H1 (cell line): ENCODE data around the gene SMIM29. TPM values are rescaled to one million over a fixed set of nuclear protein-coding genes. Genes with fewer than 3 reads are reported as not detected.

Experiments used
- CTCF ChIA-PET: fragments of 300-600 bp; sonication (Branson Sonifier 250); formaldehyde crosslinking; loops from one replicate; lab custom pipeline; 2021; ENCODE audit not compliant: partially characterized antibody; lab: Charles Lee
- POLR2A ChIA-PET: fragments of 300-600 bp; sonication (Branson Sonifier 250); formaldehyde crosslinking; loops from one replicate; lab custom pipeline; 2021; ENCODE audit warnings: inconsistent platforms; ENCODE audit not compliant: partially characterized antibody; lab: Charles Lee
- DNase-seq, 2 experiments: peaks; one replicate each; pipeline versions ENCODE4 v3.0.0 to v3.0.0-alpha.2; 2010 to 2022; ENCODE audit warnings: low spot score in 2 of 2, low read depth in 1 of 2, mixed read lengths in 1 of 2
- FAIRE-seq: peaks from 2 replicates; lab custom pipeline; 2011; peaks lifted over from hg19 to GRCh38; lab: Jason Lieb, UNC
- H2AFZ ChIP-seq: 2 replicates; pipeline ENCODE4 v1.8.1; 2012; ENCODE audit warnings: low read length, inconsistent platforms
- H2AK5ac ChIP-seq: 2 replicates; pipeline ENCODE4 v1.6.1; 2013; ENCODE audit warnings: low read depth, low read length
- H2BK120ac ChIP-seq: replicated peaks from 2 replicates; pipeline ENCODE3; 2013; ENCODE audit warnings: low read depth, low read length, inconsistent platforms
- H2BK12ac ChIP-seq: 2 replicates; pipeline ENCODE4 v1.6.1; 2013; ENCODE audit warnings: low read depth, low read length
- H2BK15ac ChIP-seq: 2 replicates; pipeline ENCODE4 v1.6.1; 2013; ENCODE audit warnings: low read length
- H2BK20ac ChIP-seq: 2 replicates; pipeline ENCODE4 v1.6.1; 2013; ENCODE audit warnings: low read length
- H2BK5ac ChIP-seq: 2 replicates; pipeline ENCODE4 v1.6.1; 2013; ENCODE audit warnings: low read depth, low read length
- H3K14ac ChIP-seq: 2 replicates; pipeline ENCODE4 v1.6.1; 2013; ENCODE audit warnings: inconsistent platforms; ENCODE audit not compliant: insufficient read length
- H3K18ac ChIP-seq: 2 replicates; pipeline ENCODE4 v1.6.1; 2013; ENCODE audit warnings: low read length; ENCODE audit errors: extremely low read depth
- H3K23ac ChIP-seq: 2 replicates; pipeline ENCODE4 v1.6.1; 2013; ENCODE audit warnings: inconsistent platforms; ENCODE audit not compliant: insufficient read length
- H3K23me2 ChIP-seq: 2 replicates; pipeline ENCODE4 v1.6.1; 2013; ENCODE audit warnings: low read depth, low read length
- H3K27ac ChIP-seq: 2 replicates; pipeline ENCODE4 v1.6.1; 2011; ENCODE audit warnings: low read depth, low read length, inconsistent platforms
- H3K27me3 ChIP-seq, 4 experiments: replicated peaks in 1 of 4; 1 replicate in 1 of 4; 2 replicates in 3 of 4; pipeline versions ENCODE4 v1.6.1 to v1.8.1; 2011 to 2013; ENCODE audit warnings: low read length in 3 of 4, mild to moderate bottlenecking in 3 of 4, inconsistent platforms in 2 of 4, mixed read lengths in 2 of 4, moderate library complexity in 1 of 4; ENCODE audit not compliant: control insufficient read depth in 3 of 4, insufficient read depth in 3 of 4; ENCODE audit errors: extremely low read depth in 1 of 4
- H3K36me3 ChIP-seq, 4 experiments: 2 replicates each; pipeline versions ENCODE4 v1.6.1 to v1.8.1; 2011 to 2013; ENCODE audit warnings: mild to moderate bottlenecking in 4 of 4, low read length in 3 of 4, moderate library complexity in 2 of 4, control low read depth in 1 of 4, inconsistent platforms in 1 of 4; ENCODE audit not compliant: insufficient read depth in 4 of 4, control insufficient read depth in 2 of 4
- H3K4ac ChIP-seq: replicated peaks from 2 replicates; pipeline ENCODE3; 2013; ENCODE audit warnings: low read length, low read depth, mixed read lengths, inconsistent platforms; ENCODE audit not compliant: insufficient read length
- H3K4me1 ChIP-seq, 4 experiments: replicated peaks in 1 of 4; 1 replicate in 1 of 4; 2 replicates in 3 of 4; pipeline versions ENCODE4 v1.6.1 to v1.8.1; 2011 to 2013; ENCODE audit warnings: low read length in 3 of 4, inconsistent platforms in 2 of 4, mixed read lengths in 1 of 4; ENCODE audit not compliant: insufficient read depth in 4 of 4, control insufficient read depth in 3 of 4
- H3K4me2 ChIP-seq, 2 experiments: 2 replicates each; pipeline versions ENCODE4 v1.6.1 to v1.8.1; 2011 to 2013; ENCODE audit warnings: low read depth in 2 of 2, low read length in 2 of 2, control low read depth in 1 of 2, inconsistent platforms in 1 of 2, mild to moderate bottlenecking in 1 of 2; ENCODE audit not compliant: insufficient read depth in 1 of 2
- H3K4me3 ChIP-seq, 4 experiments: fragments of 200-600, 300-600 bp in 1 of 4; sonication (generic), shearing (Covaris generic), sonication (Bioruptor Twin) in 1 of 4; 2 replicates each; pipeline versions ENCODE4 v1.5.1 to v1.8.1; 2011 to 2016; ENCODE audit warnings: low read length in 4 of 4, low read depth in 3 of 4, control low read depth in 2 of 4, inconsistent platforms in 2 of 4, mild to moderate bottlenecking in 2 of 4, mixed read lengths in 1 of 4, moderate library complexity in 1 of 4; ENCODE audit not compliant: insufficient read depth in 2 of 4; ENCODE audit errors: extremely low read depth in 1 of 4
- H3K56ac ChIP-seq: replicated peaks from 2 replicates; pipeline ENCODE3; 2013; ENCODE audit warnings: low read depth, mild to moderate bottlenecking, mixed read lengths, low read length, inconsistent platforms; ENCODE audit not compliant: insufficient read length
- H3K79me1 ChIP-seq: 2 replicates; pipeline ENCODE4 v1.6.1; 2013; ENCODE audit warnings: low read depth, low read length, control low read depth
- H3K79me2 ChIP-seq, 2 experiments: 2 replicates each; pipeline versions ENCODE4 v1.6.1 to v1.8.1; 2012 to 2013; ENCODE audit warnings: low read length in 2 of 2, mild to moderate bottlenecking in 2 of 2, inconsistent platforms in 1 of 2; ENCODE audit not compliant: insufficient read depth in 2 of 2, control insufficient read depth in 1 of 2
- H3K9ac ChIP-seq, 4 experiments: replicated peaks in 1 of 4; 1 replicate in 1 of 4; 2 replicates in 3 of 4; pipeline versions ENCODE4 v1.6.1 to v1.8.1; 2011 to 2013; ENCODE audit warnings: low read depth in 3 of 4, low read length in 3 of 4, control low read depth in 2 of 4, mild to moderate bottlenecking in 2 of 4, moderate library complexity in 2 of 4, inconsistent platforms in 1 of 4; ENCODE audit errors: extremely low read depth in 1 of 4
- H3K9me3 ChIP-seq, 2 experiments: 2 replicates each; pipeline versions ENCODE4 v1.6.1 to v1.8.1; 2012 to 2013; ENCODE audit warnings: mild to moderate bottlenecking in 2 of 2, moderate library complexity in 2 of 2, control low read depth in 1 of 2, inconsistent platforms in 1 of 2, low read depth in 1 of 2, low read length in 1 of 2, mixed read lengths in 1 of 2; ENCODE audit not compliant: insufficient read depth in 2 of 2
- H4K20me1 ChIP-seq, 2 experiments: replicated peaks in 1 of 2; 2 replicates each; pipeline versions ENCODE3 to v1.8.1; 2011 to 2013; ENCODE audit warnings: inconsistent platforms in 2 of 2, low read length in 2 of 2, mild to moderate bottlenecking in 1 of 2; ENCODE audit not compliant: insufficient read depth in 2 of 2, control insufficient read depth in 1 of 2
- H4K5ac ChIP-seq: 2 replicates; pipeline ENCODE4 v1.6.1; 2013; ENCODE audit warnings: low read length, low read depth, mixed read lengths, inconsistent platforms; ENCODE audit not compliant: insufficient read length
- H4K8ac ChIP-seq: 2 replicates; pipeline ENCODE4 v1.8.0; 2013; ENCODE audit warnings: mild to moderate bottlenecking, moderate library complexity, low read length, inconsistent platforms; ENCODE audit not compliant: insufficient read depth; ENCODE audit errors: extremely low read depth
- H4K91ac ChIP-seq: replicated peaks from 2 replicates; pipeline ENCODE3; 2013; ENCODE audit warnings: low read length, mixed read lengths, inconsistent platforms; ENCODE audit not compliant: insufficient read length
- BACH1 ChIP-seq: IDR thresholded peaks from 2 replicates; pipeline ENCODE4 v1.6.1; 2012; ENCODE audit warnings: low read length, improper control_type of control experiment
- BRCA1 ChIP-seq: IDR thresholded peaks from 2 replicates; pipeline ENCODE4 v1.6.1; 2012; ENCODE audit warnings: low read depth, low read length, improper control_type of control experiment
- EP300 ChIP-seq, 2 experiments: IDR thresholded peaks; 1 replicate in 1 of 2; 2 replicates in 1 of 2; pipeline ENCODE4 v1.6.1; 2011 to 2012; ENCODE audit warnings: low read depth in 2 of 2, low read length in 2 of 2, mild to moderate bottlenecking in 2 of 2, borderline replicate concordance in 1 of 2, inconsistent platforms in 1 of 2, moderate library complexity in 1 of 2
- FOSL1 ChIP-seq: IDR thresholded peaks from 2 replicates; pipeline ENCODE4 v1.6.1; 2011; ENCODE audit warnings: mild to moderate bottlenecking, low read depth, low read length, moderate library complexity; ENCODE audit not compliant: insufficient read depth
- HDAC6 ChIP-seq: IDR thresholded peaks from one replicate; pipeline ENCODE4 v1.7.1; 2012; ENCODE audit warnings: low read depth, mild to moderate bottlenecking, inconsistent platforms, low read length, moderate library complexity
- RAD21 ChIP-seq, 2 experiments: IDR thresholded peaks in 1 of 2; conservative IDR thresholded peaks in 1 of 2; 2 replicates each; pipeline ENCODE4 v1.6.1; 2011; ENCODE audit warnings: low read depth in 2 of 2, low read length in 2 of 2, improper control_type of control experiment in 1 of 2, inconsistent platforms in 1 of 2, mild to moderate bottlenecking in 1 of 2, moderate library complexity in 1 of 2
- SAP30 ChIP-seq: fragments of 300-600 bp; sonication (generic); IDR thresholded peaks from 2 replicates; pipeline ENCODE4 v1.7.1; 2012; ENCODE audit warnings: low read length, moderate library complexity, mild to moderate bottlenecking, inconsistent platforms; ENCODE audit not compliant: insufficient read depth, insufficient replicate concordance
- SIN3A ChIP-seq, 2 experiments: IDR thresholded peaks in 1 of 2; conservative IDR thresholded peaks in 1 of 2; 2 replicates each; pipeline ENCODE4 v1.6.1; 2011 to 2012; ENCODE audit warnings: low read length in 2 of 2, improper control_type of control experiment in 1 of 2, low read depth in 1 of 2, mild to moderate bottlenecking in 1 of 2
- SP2 ChIP-seq: IDR thresholded peaks from 2 replicates; pipeline ENCODE4 v1.6.1; 2012; ENCODE audit warnings: mild to moderate bottlenecking, low read length, inconsistent platforms
- TAF7 ChIP-seq: optimal IDR thresholded peaks from 2 replicates; pipeline ENCODE3; 2011; ENCODE audit warnings: low read depth, mild to moderate bottlenecking, inconsistent platforms, low read length, moderate library complexity, borderline replicate concordance
- TBP ChIP-seq: IDR thresholded peaks from 2 replicates; pipeline ENCODE4 v1.6.1; 2011; ENCODE audit warnings: low read depth, low read length, improper control_type of control experiment
- USF2 ChIP-seq: IDR thresholded peaks from 2 replicates; pipeline ENCODE4 v1.6.1; 2011; ENCODE audit warnings: low read length, improper control_type of control experiment
- WGBS, 2 experiments: shearing (Covaris generic) in 1 of 2; methylation state at CpG; one replicate each; pipeline versions ENCODE4 v1.1.6 to v1.1.7; 2013 to 2015; ENCODE audit warnings: low lambda C conversion rate in 2 of 2, mixed read lengths in 2 of 2, inconsistent platforms in 1 of 2, low coverage in 1 of 2, missing lambda C conversion rate in 1 of 2; ENCODE audit not compliant: insufficient replicate concordance in 2 of 2, insufficient coverage in 1 of 2, insufficient read length in 1 of 2; ENCODE audit errors: extremely low coverage in 1 of 2, missing lambda C conversion rate in 1 of 2; 5-methylcytosine and 5-hydroxymethylcytosine counted together
- polyA plus RNA-seq, 7 experiments: library from polyadenylated mRNA; depleted of rRNA in 3 of 7; stranded (reverse) in 5 of 7; unstranded in 2 of 7; fragments of >200 nt in 5 of 7; fragments of 200-250 nt in 2 of 7; gene quantifications; 1 replicate in 5 of 7; 2 replicates in 1 of 7; 4 replicates in 1 of 7; pipeline versions ENCODE4 v1.2.1 to v1.2.3, GENCODE V29; 2011 to 2013; ENCODE audit warnings: missing spikeins in 2 of 7, mixed read lengths in 2 of 7
- total RNA-seq: library from RNA; stranded (reverse); fragmentation: NEBNext Ultra II Directional; extraction: Animal tissue kit (Norgen Biotek cat#: 25700); gene quantifications from 2 replicates; pipeline ENCODE4 v1.2.1, GENCODE V29; 2021

SMIM29 gene
- total and polyA plus RNA-seq, 2 of the 8 experiments (the other 6 are each of a cell fraction or from before 2014, with no cell fraction given) = 7.0 to 22.4 TPM

- no peak overlapping the region for H2BK15ac ChIP-seq
- H3K9ac ChIP-seq = no peak overlapping the region
- 97% methylated on average over 3 of the region's 3 CpGs; no CpG with 5 or more reads in 1 of the 2 experiments for WGBS, 2 experiments
- H2BK20ac ChIP-seq = no peak overlapping the region
- no peaks in the 10 kb centered on the region for H3K4me1 ChIP-seq
- no peak overlapping the region for H2BK5ac ChIP-seq
- no peaks in the 10 kb centered on the region for H3K9me3 ChIP-seq
- no peaks in the 10 kb centered on the region for H3K79me2 ChIP-seq
- no peak overlapping the region for H3K18ac ChIP-seq
- no peaks in the 10 kb centered on the region for H3K23me2 ChIP-seq
- H4K20me1 ChIP-seq = peaks cover 0 to 2% of the 10 kb centered on the region in 2 experiments
- H4K91ac ChIP-seq = no peak overlapping the region
- no peak overlapping the region for H3K27ac ChIP-seq
- H2BK120ac ChIP-seq = no peak overlapping the region
- no peak overlapping the region for H3K23ac ChIP-seq
- H3K14ac ChIP-seq = no peak overlapping the region
- DNase-seq (no peak), FAIRE-seq (no peak)
- no peaks in the 10 kb centered on the region for H3K27me3 ChIP-seq
- no peak overlapping the region for H2BK12ac ChIP-seq
- H3K4ac ChIP-seq = no peak overlapping the region
- H4K8ac ChIP-seq = no peak overlapping the region
- H3K36me3 ChIP-seq = peaks cover 4 to 16% (median 10%) of the 10 kb centered on the region in 4 experiments; a peak in 5 of 8 replicates
- ChIA-PET POLR2A (interaction anchor here (0.8 kb wide), 1 partner anchor 127 kb away, joined by 3 read pairs; no protein-coding TSS in a partner anchor), CTCF (interaction anchor here (0.6 to 1.3 kb wide), 2 partner anchors 122 to 167 kb away, joined by 3 read pairs; no protein-coding TSS in a partner anchor)
- no peak overlapping the region for H3K56ac ChIP-seq
- no peaks in the 10 kb centered on the region for H3K79me1 ChIP-seq
- H2AK5ac ChIP-seq = no peak overlapping the region
- no peak overlapping the region for H3K4me3 ChIP-seq
- H2AFZ ChIP-seq = no peak overlapping the region
- H3K4me2 ChIP-seq = no peak overlapping the region
- H4K5ac ChIP-seq = no peak overlapping the region
- TF ChIP-seq RAD21 (IDR thresholded peaks at IDR 0.05 in 1 of 2, conservative IDR thresholded peaks at IDR 0.05 in 1 of 2; ENCODE audit: low read depth in 2 of 2, low read length in 2 of 2) = no peak
- no peak for TF ChIP-seq BACH1
- no peak for TF ChIP-seq SAP30
- TF ChIP-seq HDAC6 = no peak
- TF ChIP-seq FOSL1 = no peak
- no peak for TF ChIP-seq EP300 (IDR thresholded peaks at IDR 0.05; ENCODE audit: borderline replicate concordance in 1 of 2, low read depth in 2 of 2, low read length in 2 of 2)
- TF ChIP-seq SIN3A (conservative IDR thresholded peaks at IDR 0.05 in 1 of 2, IDR thresholded peaks at IDR 0.05 in 1 of 2; ENCODE audit: low read depth in 1 of 2, low read length in 2 of 2) = no peak
- no peak for TF ChIP-seq USF2
- no peak for TF ChIP-seq TBP
- TF ChIP-seq SP2 = no peak
- TF ChIP-seq TAF7 = no peak
- no peak for TF ChIP-seq BRCA1
Measured at GRCh38 chr6:34292954-34293353, 44.1 kb upstream of the SMIM29 start.
